HCT116 (cell line): Measurements from ENCODE around the gene ADAM15. TPM values are rescaled to one million over a fixed set of nuclear protein-coding genes. Genes with fewer than 3 reads are reported as not detected.

Experiments
- ATAC-seq: fragments of 200-7000 bp; cut with Tn5 transposase; 2 replicates; pipeline ENCODE4 v1.9.1; 2020; ENCODE audit warnings: mild to moderate bottlenecking, moderate library complexity
- BruUV-seq: library from RNA; stranded (reverse); fragments of 400-500 nt; replicated peaks from 2 replicates; lab custom pipeline; 2021; lab: Mats Ljungman, UMichigan
- CTCF ChIA-PET: fragments of 300-600 bp; sonication (Branson Sonifier 250); formaldehyde crosslinking; loops from one replicate; lab custom pipeline; 2021; ENCODE audit warnings: antibody characterized with exemption; lab: Charles Lee
- POLR2A ChIA-PET: fragments of 300-600, 350-600 bp; sonication (Branson Sonifier 250); formaldehyde crosslinking; loops from one replicate; lab custom pipeline; 2021; ENCODE audit warnings: antibody characterized with exemption; lab: Charles Lee
- RAD21 ChIA-PET, 2 experiments: fragments of 300-600 bp; sonication (Branson Sonifier 250); formaldehyde crosslinking; loops; one replicate each; lab custom pipeline; 2023; ENCODE audit warnings: low total read pairs in 2 of 2; ENCODE audit not compliant: uncharacterized antibody in 2 of 2, unreplicated experiment in 2 of 2, low non-redundant PET in 1 of 2; lab: Charles Lee
- DNase-seq: peaks from one replicate; pipeline ENCODE4 v3.0.0-alpha.2; 2010; ENCODE audit warnings: low read depth, low spot score
- H2AFZ ChIP-seq: fragments of 200-600 bp; shearing (Covaris generic), sonication (generic); 2 replicates; pipeline ENCODE4 v1.6.1; 2017; ENCODE audit warnings: low read depth, mixed run types, mixed read lengths, antibody characterized with exemption, low read length; ENCODE audit not compliant: poor library complexity, severe bottlenecking
- H3K27ac ChIP-seq: 2 replicates; pipeline ENCODE4 v1.5.1; 2012; ENCODE audit warnings: low read depth, low read length
- H3K27me3 ChIP-seq: fragments of 200-600 bp; sonication (generic); 2 replicates; pipeline ENCODE4 v1.6.1; 2016; ENCODE audit warnings: mixed run types, low read length, mixed read lengths; ENCODE audit not compliant: insufficient read depth
- H3K36me3 ChIP-seq, 2 experiments: fragments of 200-500 bp in 1 of 2; fragments of 200-600 bp in 1 of 2; sonication (Bioruptor generic) in 1 of 2; sonication (generic) in 1 of 2; 2 replicates each; pipeline versions ENCODE4 v1.5.1 to v1.6.1; 2014 to 2016; ENCODE audit warnings: low read length in 2 of 2, inconsistent platforms in 1 of 2, mixed read lengths in 1 of 2, mixed run types in 1 of 2; ENCODE audit not compliant: insufficient read depth in 2 of 2, control insufficient read depth in 1 of 2
- H3K4me1 ChIP-seq, 2 experiments: fragments of 200-600 bp in 1 of 2; sonication (generic) in 1 of 2; 2 replicates each; pipeline versions ENCODE4 v1.5.1 to v1.6.1; 2012 to 2017; ENCODE audit warnings: low read length in 2 of 2, inconsistent platforms in 1 of 2, mild to moderate bottlenecking in 1 of 2, mixed read lengths in 1 of 2, mixed run types in 1 of 2, moderate library complexity in 1 of 2; ENCODE audit not compliant: insufficient read depth in 2 of 2, control insufficient read depth in 1 of 2
- H3K4me2 ChIP-seq: fragments of 200-600 bp; sonication (generic); 2 replicates; pipeline ENCODE4 v1.6.1; 2017; ENCODE audit warnings: mixed run types, low read length, mixed read lengths
- H3K4me3 ChIP-seq, 2 experiments: fragments of 200-600 bp in 1 of 2; sonication (generic) in 1 of 2; replicated peaks in 1 of 2; 2 replicates each; pipeline ENCODE4 v1.5.1; 2011 to 2016; ENCODE audit warnings: low read length in 2 of 2, control low read depth in 1 of 2, low read depth in 1 of 2, mild to moderate bottlenecking in 1 of 2, mixed read lengths in 1 of 2, mixed run types in 1 of 2
- H3K79me2 ChIP-seq: fragments of 200-600 bp; sonication (generic); 2 replicates; pipeline ENCODE4 v1.6.1; 2017; ENCODE audit warnings: mild to moderate bottlenecking, mixed run types, low read length, moderate library complexity, mixed read lengths; ENCODE audit not compliant: insufficient read depth
- H3K9ac ChIP-seq: fragments of 200-600 bp; sonication (generic); 2 replicates; pipeline ENCODE4 v1.6.1; 2016; ENCODE audit warnings: low read length, mixed read lengths
- H3K9me2 ChIP-seq: fragments of 200-600 bp; sonication (generic), shearing (Covaris generic); 2 replicates; pipeline ENCODE4 v1.6.1; 2017; ENCODE audit warnings: mixed run types, mild to moderate bottlenecking, moderate library complexity; ENCODE audit not compliant: insufficient read depth
- H3K9me3 ChIP-seq, 2 experiments: fragments of 200-500 bp in 1 of 2; fragments of 200-600 bp in 1 of 2; sonication (Bioruptor generic) in 1 of 2; sonication (generic) in 1 of 2; 2 replicates each; pipeline ENCODE4 v1.6.1; 2014 to 2017; ENCODE audit warnings: low read length in 2 of 2, mixed read lengths in 2 of 2, inconsistent platforms in 1 of 2, low read depth in 1 of 2, mild to moderate bottlenecking in 1 of 2, mixed run types in 1 of 2, moderate library complexity in 1 of 2; ENCODE audit not compliant: control insufficient read depth in 1 of 2, insufficient read depth in 1 of 2
- H4K20me1 ChIP-seq: fragments of 200-600 bp; sonication (generic), shearing (Covaris generic); 2 replicates; pipeline ENCODE4 v1.6.1; 2017; ENCODE audit warnings: mixed run types, mild to moderate bottlenecking, moderate library complexity; ENCODE audit not compliant: insufficient read depth
- CBX3 ChIP-seq: IDR thresholded peaks from 2 replicates; pipeline ENCODE4 v1.6.1; 2012; ENCODE audit warnings: low read depth
- JUND ChIP-seq: IDR thresholded peaks from 2 replicates; pipeline ENCODE4 v1.6.1; 2012
- MAX ChIP-seq: IDR thresholded peaks from 2 replicates; pipeline ENCODE4 v1.6.1; 2012
- RAD21 ChIP-seq: IDR thresholded peaks from 2 replicates; pipeline ENCODE4 v1.6.1; 2012; ENCODE audit warnings: low read depth, mild to moderate bottlenecking
- REST ChIP-seq: IDR thresholded peaks from 2 replicates; pipeline ENCODE4 v1.6.1; 2012; ENCODE audit warnings: low read depth
- TCF7L2 ChIP-seq: IDR thresholded peaks from 2 replicates; pipeline ENCODE4 v1.7.0; 2011; ENCODE audit warnings: borderline replicate concordance, inconsistent platforms; ENCODE audit not compliant: insufficient read depth, insufficient read length; ENCODE audit errors: extremely low read depth
- ZFX ChIP-seq: fragments of 450-650 bp; IDR thresholded peaks from 2 replicates; pipeline ENCODE4 v1.6.1; 2017
- intact Hi-C: fragments of 100-400 bp; cut with micrococcal nuclease; formaldehyde crosslinking; loops from 2 replicates; pipeline ENCODE4 v1.10.0; 2022
- total RNA-seq: library from RNA; stranded (reverse); gene quantifications from one replicate; pipeline ENCODE4 v1.2.1, GENCODE V29; 2021; ENCODE audit not compliant: unreplicated experiment

The ADAM15 gene
- total RNA-seq, 1 experiment from 2014 or later, result 149 TPM

- Histone ChIP-seq H3K79me2 (peaks cover 86% of the 10 kb centered on the region), H3K4me3 (no peak overlapping the region), H3K36me3 (peaks cover 0 to 7% of the 10 kb centered on the region in 2 experiments; a peak in 2 of 4 replicates), H3K27ac (peak overlapping the region; percentile 13; the same call in 1 of the 2 replicates), H3K9ac (no peak overlapping the region), H4K20me1 (no peaks in the 10 kb centered on the region), H3K9me2 (no peaks in the 10 kb centered on the region), H3K4me2 (no peak overlapping the region), H3K9me3 (no peaks in the 10 kb centered on the region), H3K4me1 (peaks cover 18 to 69% of the 10 kb centered on the region in 2 experiments), H3K27me3 (no peaks in the 10 kb centered on the region), H2AFZ (no peak overlapping the region)
- DNase-seq (no peak), ATAC-seq (no peak)
- intact Hi-C loops, result no loop called here
- no peak for TF ChIP-seq MAX
- no peak for TF ChIP-seq REST
- TF ChIP-seq ZFX, result no peak
- no peak for TF ChIP-seq CBX3
- no peak for TF ChIP-seq TCF7L2
- TF ChIP-seq JUND, result no peak
- TF ChIP-seq RAD21, result no peak
- CTCF ChIA-PET, result interaction anchor here (2.3 kb wide), 1 partner anchor 11 kb away, joined by 11 read pairs; no protein-coding TSS in a partner anchor
- BruUV-seq, result no TSS peak
- RAD21 ChIA-PET, result no interaction called here
- POLR2A ChIA-PET, result interaction anchor here (1.0 kb wide), 1 partner anchor 10 kb away, joined by 3 read pairs; no protein-coding TSS in a partner anchor
Measured at GRCh38 chr1:155006601-155007101, 44.5 kb upstream of the ADAM15 start.
